ENCODE data around the gene ADAT3.

DNA sequence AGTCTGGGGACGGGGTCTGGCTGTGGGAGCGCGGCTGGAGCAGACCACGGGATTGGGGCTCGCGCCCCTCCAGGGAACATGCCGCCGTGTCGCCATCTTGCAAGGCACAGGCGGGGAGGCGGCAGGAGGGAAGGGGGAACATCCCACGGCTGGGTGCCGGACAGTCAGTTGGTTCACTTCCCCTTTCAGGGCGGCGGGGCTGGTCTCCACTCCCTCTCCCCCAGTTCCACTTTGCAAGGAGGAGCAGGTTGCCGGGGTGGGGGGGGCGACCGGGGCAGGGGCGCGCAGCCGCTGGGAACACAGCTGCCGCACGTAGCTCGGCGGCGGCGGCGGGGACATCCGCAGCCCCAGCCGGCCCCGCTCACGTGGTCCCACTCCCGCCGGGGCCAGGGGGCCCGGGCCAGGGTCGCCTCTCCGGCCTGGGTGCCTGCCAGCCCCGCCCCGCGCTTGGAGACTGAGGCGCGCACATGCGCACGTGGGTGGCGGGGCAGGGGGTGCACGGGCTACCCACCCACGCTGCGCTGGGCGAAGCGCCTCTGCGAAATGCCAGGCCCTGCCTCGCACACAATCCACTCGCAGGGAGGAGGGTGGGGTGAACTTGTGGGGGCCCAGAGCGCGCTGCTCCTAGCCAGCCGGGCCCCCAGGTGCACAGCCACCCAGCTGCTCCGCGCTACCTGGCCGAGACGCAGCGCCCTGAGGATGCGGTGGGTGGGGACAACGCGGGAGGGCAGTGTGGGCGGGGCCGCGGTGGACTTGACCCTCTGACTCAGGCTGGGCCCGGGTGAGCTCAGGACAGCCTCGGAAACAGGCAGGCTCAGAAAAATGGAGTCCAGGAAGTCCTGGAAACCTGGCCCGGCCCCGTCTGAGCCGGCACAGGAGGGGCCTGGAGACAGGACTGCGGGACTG is 48.2 kb upstream of the ADAT3 start:
- no peak for TF ChIP-seq CTCF (IDR thresholded peaks at IDR 0.05)
- TF ChIP-seq POLR2A (IDR thresholded peaks at IDR 0.05): peak; percentile 28
